Measurements from ENCODE around the gene IFI44L. TPM values are rescaled to one million over a fixed set of nuclear protein-coding genes. Genes with fewer than 3 reads are reported as not detected.
A peak's percentile ranks its signal among the peaks of the same experiment; 100 is the strongest.

Gene IFI44L
- total RNA-seq, 2 experiments from 2014 or later = 32.8 to 38.3 TPM

DNA sequence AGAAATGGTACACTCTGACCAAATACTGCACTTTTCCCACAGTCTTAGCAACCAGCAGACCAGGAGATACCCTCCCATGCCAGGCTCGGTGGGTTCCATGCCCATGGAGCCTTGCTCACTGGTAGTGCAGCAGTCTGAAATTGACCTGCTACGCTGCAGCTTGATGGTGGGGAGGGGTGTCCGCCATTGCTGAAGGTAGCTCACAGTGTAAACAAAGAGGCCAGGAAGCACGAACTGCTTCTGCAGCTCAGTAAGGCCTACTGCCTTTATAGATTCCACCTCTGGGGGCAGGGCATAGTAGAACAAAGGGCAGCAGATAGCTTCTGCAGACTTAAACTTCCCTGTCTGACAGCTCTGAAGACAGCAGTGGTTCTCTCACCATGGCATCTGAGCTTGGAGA, 12.3 kb upstream of the IFI44L start:
- H3K27me3 Mint-ChIP-seq = peaks cover 7% of the 10 kb centered on the region
- intact Hi-C loops (cut with micrococcal nuclease) = loop anchor here (1.0 to 2.0 kb wide), 2 partner anchors 463 to 477 kb away; no protein-coding TSS in a partner anchor
- H3K9me3 Mint-ChIP-seq = no peaks in the 10 kb centered on the region
- H3K4me3 Mint-ChIP-seq = no peak overlapping the region
- no peak for DNase-seq
- H3K27ac Mint-ChIP-seq = no peak overlapping the region
- no peaks in the 10 kb centered on the region for H3K36me3 Mint-ChIP-seq
- no peaks in the 10 kb centered on the region for H3K4me1 Mint-ChIP-seq (ENCODE audit: low read depth)
- ChIA-PET CTCF (interaction anchor here (1.0 to 4.3 kb wide), 6 partner anchors 9 to 477 kb away, joined by 3 to 20 read pairs (median 6); no protein-coding TSS in a partner anchor), POLR2A (no interaction called here)

DNA sequence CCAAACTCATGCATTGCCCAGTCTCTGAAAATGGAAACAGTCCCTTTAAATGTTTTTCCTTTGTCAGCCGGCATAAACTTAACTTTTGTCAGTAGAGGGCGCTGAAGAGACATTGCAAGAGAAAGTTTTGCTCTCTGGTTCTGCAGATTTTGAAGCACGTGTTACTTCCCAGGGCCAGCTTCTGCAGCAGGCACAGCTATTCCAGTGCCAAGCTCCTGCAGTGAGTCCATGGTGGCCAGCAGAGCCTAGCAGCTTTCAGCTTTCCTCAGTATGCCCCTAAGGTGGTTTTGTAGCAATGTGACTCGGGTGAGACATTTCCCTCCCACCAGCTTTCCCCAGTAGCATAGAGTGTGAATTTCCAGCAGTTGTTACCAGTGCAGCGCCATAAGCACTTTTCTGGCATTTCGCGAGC, 2.6 kb upstream of the IFI44L start:
- Mint-ChIP-seq H3K27ac (no peak overlapping the region), H3K4me3 (no peak overlapping the region), H3K4me1 (ENCODE audit: low read depth) (peaks cover 34% of the 10 kb centered on the region), H3K27me3 (no peaks in the 10 kb centered on the region), H3K9me3 (no peaks in the 10 kb centered on the region), H3K36me3 (peaks cover 7% of the 10 kb centered on the region)
- intact Hi-C loops (cut with micrococcal nuclease) = loop anchor here (1.0 to 10.0 kb wide), 3 partner anchors 59 to 427 kb away; no protein-coding TSS in a partner anchor
- peak; percentile 44 for DNase-seq
- ChIA-PET POLR2A (interaction anchor here (1.1 kb wide), 1 partner anchor 57 kb away, joined by 3 read pairs; no protein-coding TSS in a partner anchor), CTCF (interaction anchor here (0.6 to 2.4 kb wide), 31 partner anchors 9 to 887 kb away, joined by 3 to 70 read pairs (median 5); partner anchors contain the start of gene IFI44)

DNA sequence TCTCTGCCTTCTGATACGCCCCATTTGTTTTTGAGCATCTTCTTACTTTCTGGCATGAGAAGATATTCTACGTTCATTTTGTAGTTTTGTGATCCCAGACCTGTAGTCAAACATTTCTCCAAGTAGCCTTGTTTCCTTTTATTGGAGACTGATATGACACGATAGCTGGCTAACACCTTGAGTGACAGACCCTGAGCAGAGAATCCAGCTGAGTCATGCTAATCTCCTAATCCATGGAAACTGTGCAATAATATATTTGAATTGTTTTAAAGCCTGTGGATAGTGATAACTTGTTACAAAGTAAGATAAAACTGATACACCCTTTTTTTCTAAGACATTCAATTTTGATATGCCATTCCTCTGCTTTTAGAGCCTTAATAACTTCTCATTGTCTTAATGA, 1.2 kb upstream of the IFI44L start:
- DNase-seq = no peak
- no peak overlapping the region for H3K4me3 Mint-ChIP-seq
- POLR2A ChIA-PET = no interaction called here
- H3K4me1 Mint-ChIP-seq (ENCODE audit: low read depth) = peaks cover 46% of the 10 kb centered on the region
- CTCF ChIA-PET = interaction anchor here (1.0 to 2.5 kb wide), 2 partner anchors 57 to 59 kb away, joined by 4 to 29 read pairs; no protein-coding TSS in a partner anchor
- peak overlapping the region; percentile 81 for H3K27ac Mint-ChIP-seq
- intact Hi-C loops (cut with micrococcal nuclease) = loop anchor here (10.0 kb wide), 2 partner anchors 216 to 426 kb away; no protein-coding TSS in a partner anchor
- no peaks in the 10 kb centered on the region for H3K9me3 Mint-ChIP-seq
- no peaks in the 10 kb centered on the region for H3K27me3 Mint-ChIP-seq
- peaks cover 13% of the 10 kb centered on the region for H3K36me3 Mint-ChIP-seq

DNA sequence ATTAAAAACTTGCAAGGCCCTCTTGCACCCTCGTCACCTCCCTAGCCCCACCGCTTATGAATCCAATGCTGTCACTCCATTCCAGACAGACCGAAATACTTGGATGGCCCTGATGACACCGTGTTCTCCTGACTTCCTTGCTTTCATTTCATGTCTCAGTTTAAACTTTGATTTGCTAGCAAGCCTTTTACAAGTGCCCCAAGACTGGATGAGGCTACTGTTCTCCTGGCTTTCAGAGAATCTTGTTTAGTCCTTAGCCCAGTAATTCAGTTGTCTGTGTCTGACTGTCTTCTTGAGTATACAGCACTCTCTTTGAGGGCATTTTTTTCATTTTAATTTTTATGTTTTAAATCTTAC, 824 bp upstream of the IFI44L start:
- ChIA-PET CTCF (interaction anchor here (0.6 to 2.5 kb wide), 7 partner anchors 13 to 987 kb away, joined by 3 to 29 read pairs (median 4); partner anchors contain the start of gene IFI44), POLR2A (no interaction called here)
- Mint-ChIP-seq H3K27me3 (no peaks in the 10 kb centered on the region), H3K27ac (peak overlapping the region; percentile 81), H3K9me3 (no peaks in the 10 kb centered on the region), H3K36me3 (peaks cover 16% of the 10 kb centered on the region), H3K4me1 (ENCODE audit: low read depth) (peaks cover 50% of the 10 kb centered on the region), H3K4me3 (no peak overlapping the region)
- intact Hi-C loops (cut with micrococcal nuclease) = loop anchor here (10.0 kb wide), 2 partner anchors 215 to 425 kb away; no protein-coding TSS in a partner anchor
- DNase-seq = no peak

DNA sequence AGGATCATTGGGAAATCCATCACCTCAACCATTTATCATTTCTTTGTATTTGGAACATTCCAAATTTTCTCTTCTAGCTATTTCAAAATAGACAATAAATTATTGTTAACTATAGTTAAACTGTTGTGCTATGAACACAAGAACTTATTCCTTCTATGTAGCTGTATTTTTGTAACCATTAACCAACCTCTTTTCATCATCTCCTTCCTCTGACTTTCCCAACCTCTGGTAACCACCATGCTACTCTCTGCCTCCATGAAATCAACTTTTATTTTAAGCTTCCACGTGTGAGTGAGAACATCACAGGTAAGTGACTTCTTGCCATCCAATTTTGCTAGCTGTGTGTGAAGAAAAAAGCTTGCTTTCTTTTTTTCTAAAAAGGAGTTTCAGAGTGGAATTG, 418 bp downstream of the IFI44L start:
- Mint-ChIP-seq H3K9me3 (no peaks in the 10 kb centered on the region), H3K4me1 (ENCODE audit: low read depth) (peaks cover 60% of the 10 kb centered on the region), H3K27ac (peak overlapping the region; percentile 75), H3K36me3 (peaks cover 18% of the 10 kb centered on the region), H3K27me3 (no peaks in the 10 kb centered on the region), H3K4me3 (peak overlapping the region; percentile 80)
- ChIA-PET POLR2A (no interaction called here), CTCF (interaction anchor here (0.8 to 2.5 kb wide), 7 partner anchors 34 to 483 kb away, joined by 3 to 29 read pairs (median 4); no protein-coding TSS in a partner anchor)
- DNase-seq = no peak
- intact Hi-C loops (cut with micrococcal nuclease) = loop anchor here (1.0 to 10.0 kb wide), 4 partner anchors 29 to 863 kb away; partner anchors contain the start of genes DNAJB4, FUBP1, IFI44 and USP33

DNA sequence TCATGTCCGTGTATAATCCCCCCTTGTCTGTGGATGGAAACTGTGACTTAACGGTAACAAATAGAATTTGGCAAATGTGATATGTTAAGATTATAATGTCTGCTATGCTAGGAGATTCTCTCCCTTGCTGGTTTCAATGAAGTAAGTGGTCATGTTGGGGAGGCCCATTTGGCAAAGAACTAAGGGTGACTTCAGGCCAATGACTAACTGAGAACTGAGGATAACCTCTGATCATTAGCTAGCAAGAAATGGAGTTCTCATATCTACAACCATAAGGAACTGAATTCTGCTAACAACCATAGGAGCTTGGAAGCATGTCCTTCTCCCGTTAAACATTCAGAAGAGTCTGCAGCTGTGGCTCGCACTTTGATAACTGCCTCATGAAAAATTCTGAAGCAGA, 2.3 kb downstream of the IFI44L start:
- intact Hi-C loops (cut with micrococcal nuclease) = loop anchor here (5.0 to 10.0 kb wide), 2 partner anchors 648 to 865 kb away; partner anchors contain the start of genes FUBP1 and USP33
- peaks cover 63% of the 10 kb centered on the region for H3K4me1 Mint-ChIP-seq (ENCODE audit: low read depth)
- peaks cover 18% of the 10 kb centered on the region for H3K36me3 Mint-ChIP-seq
- peak overlapping the region; percentile 69 for H3K4me3 Mint-ChIP-seq
- ChIA-PET POLR2A (interaction anchor here (0.8 kb wide), 1 partner anchor 29 kb away, joined by 3 read pairs; no protein-coding TSS in a partner anchor), CTCF (interaction anchor here (0.6 to 1.5 kb wide), 4 partner anchors 15 to 61 kb away, joined by 3 to 6 read pairs (median 4); no protein-coding TSS in a partner anchor)
- H3K27me3 Mint-ChIP-seq = no peaks in the 10 kb centered on the region
- no peaks in the 10 kb centered on the region for H3K9me3 Mint-ChIP-seq
- no peak for DNase-seq
- H3K27ac Mint-ChIP-seq = no peak overlapping the region

DNA sequence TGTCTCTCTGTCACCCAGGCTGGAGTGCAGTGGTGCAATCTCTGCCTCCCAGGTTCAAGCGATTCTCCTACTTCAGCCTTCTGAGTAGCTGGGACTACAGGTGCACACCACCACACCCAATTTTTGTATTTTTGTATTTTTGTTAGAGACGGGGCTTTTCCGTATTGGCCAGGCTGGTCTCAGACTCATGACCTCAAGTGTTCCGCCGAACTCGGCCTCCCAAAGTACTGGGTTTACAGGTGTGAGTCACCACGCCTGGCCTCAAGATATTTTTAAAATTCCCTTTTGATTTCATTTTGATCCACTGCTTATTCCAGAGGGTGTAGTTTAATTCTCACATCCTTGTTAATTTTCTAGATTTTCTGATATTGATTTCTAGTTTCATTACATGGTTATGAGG, 3.8 kb downstream of the IFI44L start:
- H3K9me3 Mint-ChIP-seq = no peaks in the 10 kb centered on the region
- no peak for DNase-seq
- intact Hi-C loops (cut with micrococcal nuclease) = loop anchor here (5.0 to 10.0 kb wide), 2 partner anchors 649 to 867 kb away; partner anchors contain the start of genes FUBP1 and USP33
- H3K4me1 Mint-ChIP-seq (ENCODE audit: low read depth) = peaks cover 59% of the 10 kb centered on the region
- peak overlapping the region; percentile 3 for H3K4me3 Mint-ChIP-seq
- peaks cover 25% of the 10 kb centered on the region for H3K36me3 Mint-ChIP-seq
- no peaks in the 10 kb centered on the region for H3K27me3 Mint-ChIP-seq
- CTCF ChIA-PET = interaction anchor here (0.8 to 1.5 kb wide), 3 partner anchors 21 to 477 kb away, joined by 3 to 5 read pairs (median 3); no protein-coding TSS in a partner anchor
- peak overlapping the region; percentile 8 for H3K27ac Mint-ChIP-seq
- POLR2A ChIA-PET = no interaction called here

DNA sequence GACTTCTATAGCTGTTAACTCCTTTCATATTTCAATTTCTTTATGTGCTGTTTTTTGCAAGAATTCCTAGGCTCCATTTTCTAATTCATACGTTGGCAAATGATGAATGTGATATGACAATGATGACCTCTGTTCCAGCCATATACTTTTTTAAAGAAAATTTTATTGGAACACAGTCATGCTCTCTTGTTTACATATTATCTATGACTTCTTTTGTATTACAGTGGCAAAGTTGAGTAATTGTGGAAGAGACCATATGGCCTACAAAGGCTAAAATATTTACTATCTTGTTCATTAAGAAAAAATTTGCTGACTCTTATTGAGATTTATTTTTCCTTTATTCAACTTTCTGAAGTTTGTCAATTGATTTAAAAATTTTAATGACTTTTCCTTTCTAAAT, 7.1 kb downstream of the IFI44L start:
- Mint-ChIP-seq H3K9me3 (no peaks in the 10 kb centered on the region), H3K36me3 (peaks cover 23% of the 10 kb centered on the region), H3K27ac (no peak overlapping the region), H3K27me3 (no peaks in the 10 kb centered on the region), H3K4me1 (ENCODE audit: low read depth) (peaks cover 37% of the 10 kb centered on the region), H3K4me3 (no peak overlapping the region)
- intact Hi-C loops (cut with micrococcal nuclease) = loop anchor here (10.0 kb wide), 1 partner anchor 653 kb away; the partner anchor contains the start of gene FUBP1
- no peak for DNase-seq
- POLR2A ChIA-PET = no interaction called here
- CTCF ChIA-PET = interaction anchor here (2.5 kb wide), 1 partner anchor 10 kb away, joined by 13 read pairs; no protein-coding TSS in a partner anchor

DNA sequence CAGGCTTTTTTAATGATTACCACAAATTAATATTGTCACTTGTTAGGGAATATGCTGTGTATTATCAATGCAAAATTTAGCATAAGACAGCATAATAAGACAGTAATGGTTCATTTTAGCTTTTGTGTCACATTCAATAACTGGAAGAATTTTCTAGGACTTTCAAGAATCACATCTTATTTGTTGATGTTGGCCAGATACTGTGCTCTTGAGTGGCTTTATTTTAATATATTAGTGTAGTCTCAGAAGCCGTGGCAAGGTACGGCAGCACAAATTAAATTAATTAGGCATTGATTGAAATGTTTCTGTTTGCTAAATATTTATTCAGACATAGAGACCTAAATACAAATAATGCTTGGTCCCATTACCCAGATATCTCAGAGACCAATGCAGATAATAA, 10.4 kb downstream of the IFI44L start:
- Mint-ChIP-seq H3K36me3 (peaks cover 11% of the 10 kb centered on the region), H3K27me3 (no peaks in the 10 kb centered on the region), H3K27ac (no peak overlapping the region), H3K9me3 (peaks cover 4% of the 10 kb centered on the region), H3K4me1 (ENCODE audit: low read depth) (peaks cover 7% of the 10 kb centered on the region), H3K4me3 (no peak overlapping the region)
- DNase-seq = no peak
- CTCF ChIA-PET = no interaction called here
- POLR2A ChIA-PET = no interaction called here
- intact Hi-C loops (cut with micrococcal nuclease) = no loop called here

DNA sequence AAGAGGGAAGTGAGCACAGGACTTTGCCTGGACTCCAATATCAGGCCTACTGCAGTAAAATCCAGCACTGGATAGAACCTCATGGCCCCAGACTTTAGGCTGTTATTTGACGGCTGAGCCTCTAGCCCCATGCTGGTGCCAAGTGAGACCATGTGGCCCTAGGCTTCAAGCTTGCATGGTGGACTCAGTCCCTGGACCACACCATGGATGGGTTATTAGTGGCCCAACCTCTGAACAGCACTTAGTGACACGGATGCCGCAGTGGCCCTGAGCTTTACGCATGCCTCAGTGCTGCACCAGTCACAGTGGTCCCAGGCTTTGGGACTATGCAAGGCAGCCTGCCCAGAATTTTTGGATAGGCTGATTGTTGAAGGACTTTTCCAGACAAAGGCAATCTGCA, 13.0 kb downstream of the IFI44L start:
- H3K4me3 Mint-ChIP-seq = no peak overlapping the region

DNA sequence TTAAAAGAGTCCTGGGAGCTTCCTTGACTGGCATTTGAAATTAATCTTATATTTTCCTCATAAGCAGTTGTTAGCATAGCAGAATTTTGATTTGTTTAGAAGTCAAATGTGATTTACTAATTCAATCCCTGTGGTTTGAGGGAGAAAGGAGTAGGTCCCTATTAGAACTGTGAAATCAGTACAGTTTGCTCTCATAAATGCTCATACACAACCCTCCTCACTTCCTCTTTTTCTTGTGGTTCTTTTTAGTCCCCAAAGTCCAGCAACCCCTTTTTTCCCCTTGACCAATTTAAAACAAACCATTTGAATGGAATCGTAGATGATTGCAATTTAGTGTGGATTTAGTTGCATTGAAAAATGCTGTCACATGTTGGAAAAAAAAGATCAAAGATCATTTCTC, 20.2 kb downstream of the IFI44L start:
- intact Hi-C loops (cut with micrococcal nuclease) = no loop called here
- ChIA-PET CTCF (no interaction called here), POLR2A (no interaction called here)
- H3K36me3 Mint-ChIP-seq = peaks cover 18% of the 10 kb centered on the region
- peaks cover 10% of the 10 kb centered on the region for H3K4me1 Mint-ChIP-seq (ENCODE audit: low read depth)
- peaks cover 10% of the 10 kb centered on the region for H3K9me3 Mint-ChIP-seq
- no peak for DNase-seq
- H3K27me3 Mint-ChIP-seq = no peaks in the 10 kb centered on the region
- H3K4me3 Mint-ChIP-seq = no peak overlapping the region
- no peak overlapping the region for H3K27ac Mint-ChIP-seq

More for the DNA sequence above, 13.0 kb downstream of the IFI44L start:
- Mint-ChIP-seq H3K36me3 (peaks cover 10% of the 10 kb centered on the region), H3K9me3 (peaks cover 4% of the 10 kb centered on the region), H3K4me1 (ENCODE audit: low read depth) (peaks cover 4% of the 10 kb centered on the region), H3K27me3 (no peaks in the 10 kb centered on the region), H3K27ac (no peak overlapping the region)
- POLR2A ChIA-PET = no interaction called here
- CTCF ChIA-PET = interaction anchor here (2.9 kb wide), 1 partner anchor 16 kb away, joined by 10 read pairs; no protein-coding TSS in a partner anchor
- DNase-seq = no peak
- intact Hi-C loops (cut with micrococcal nuclease) = no loop called here

DNA sequence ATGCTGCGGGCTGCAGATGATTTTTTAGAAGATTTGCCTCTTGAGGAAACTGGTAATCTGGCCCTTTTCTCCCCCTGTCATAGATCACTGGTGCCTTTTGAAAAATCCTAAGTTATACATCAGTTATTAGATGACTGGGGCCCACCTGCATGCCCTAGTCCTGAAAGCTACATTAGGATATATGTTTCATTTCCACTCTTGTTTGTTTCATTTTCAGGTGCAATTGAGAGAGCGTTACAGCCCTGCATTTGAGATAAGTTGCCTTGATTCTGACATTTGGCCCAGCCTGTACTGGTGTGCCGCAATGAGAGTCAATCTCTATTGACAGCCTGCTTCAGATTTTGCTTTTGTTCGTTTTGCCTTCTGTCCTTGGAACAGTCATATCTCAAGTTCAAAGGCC, 21.3 kb downstream of the IFI44L start:
- CTCF ChIA-PET = no interaction called here
- Mint-ChIP-seq H3K9me3 (peaks cover 15% of the 10 kb centered on the region), H3K36me3 (peaks cover 23% of the 10 kb centered on the region), H3K27me3 (no peaks in the 10 kb centered on the region), H3K4me3 (no peak overlapping the region), H3K27ac (no peak overlapping the region), H3K4me1 (ENCODE audit: low read depth) (peaks cover 20% of the 10 kb centered on the region)
- DNase-seq = no peak
- intact Hi-C loops (cut with micrococcal nuclease) = no loop called here
- POLR2A ChIA-PET = no interaction called here
